Vagina (tissue), 2 donors: Measurements from ENCODE around the gene DENND2A.

ENCODE experiments used
- POLR2A ChIP-seq, 2 donors: fragments of 450-650 bp; IDR thresholded peaks; one replicate each; pipeline ENCODE4 v1.6.1; 2017; ENCODE audit warnings: antibody characterized with exemption in 2 of 2, mild to moderate bottlenecking in 2 of 2, moderate library complexity in 2 of 2
- POLR2AphosphoS5 ChIP-seq, 2 donors: sonication (generic); formaldehyde crosslinking; IDR thresholded peaks; one replicate each; pipeline ENCODE4 v1.9.0; 2017; ENCODE audit warnings: antibody characterized with exemption in 2 of 2, mild to moderate bottlenecking in 2 of 2, low read depth in 1 of 2; ENCODE audit not compliant: insufficient read depth in 1 of 2
- TF ChIP-seq, protein P1 (sequence below), 3 experiments: fragments of 450-650 bp in 2 of 3; fragments of 200-600 bp in 1 of 3; sonication (generic) in 1 of 3; IDR thresholded peaks; one replicate each; pipeline ENCODE4 v1.5.1; 2017 to 2019; ENCODE audit warnings: antibody characterized with exemption in 3 of 3, mild to moderate bottlenecking in 2 of 3, moderate library complexity in 2 of 3

DNA sequence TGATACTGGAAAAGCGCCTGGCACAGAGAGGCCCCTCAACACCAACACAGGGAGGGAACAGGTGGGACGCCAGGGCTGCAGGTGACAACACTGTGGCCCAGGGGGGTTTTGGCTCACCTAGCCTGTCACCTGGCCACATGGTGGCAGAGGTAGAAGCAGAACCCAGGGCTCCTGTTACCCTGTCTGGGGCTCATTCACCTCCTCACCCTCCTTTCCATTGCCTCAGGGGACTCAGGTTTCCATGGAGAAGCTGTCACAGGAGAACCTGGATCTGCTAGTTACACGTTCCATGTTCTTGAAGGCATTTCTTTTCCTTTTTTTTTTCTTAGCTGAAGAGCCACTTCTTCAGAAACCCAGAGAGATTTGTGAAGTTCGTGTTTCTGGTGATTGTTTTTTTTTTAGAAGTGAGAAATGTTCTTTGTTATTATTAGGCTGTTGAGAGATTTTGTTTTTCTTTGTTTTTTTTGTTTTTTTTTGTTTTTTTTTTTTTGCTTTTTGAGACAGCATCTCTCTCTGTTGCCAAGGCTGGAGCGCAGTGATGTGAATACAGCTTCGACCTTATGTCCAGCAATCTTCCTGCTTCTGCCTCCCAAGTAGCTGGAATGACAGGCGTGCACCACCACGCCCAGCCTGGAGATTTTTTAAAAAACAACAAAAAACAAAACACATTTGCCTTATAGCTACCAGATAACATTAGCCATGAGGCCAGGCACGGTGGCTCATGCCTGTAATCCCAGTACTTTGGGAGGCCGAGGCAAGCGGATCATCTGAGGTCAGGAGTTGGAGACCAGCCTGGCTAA is 16.0 kb downstream of the DENND2A start:
- TF ChIP-seq POLR2AphosphoS5 (IDR thresholded peaks at IDR 0.05; ENCODE audit: insufficient read depth in 1 of 2, low read depth in 1 of 2): no peak
- no peak for TF ChIP-seq POLR2A (IDR thresholded peaks at IDR 0.05)
- TF ChIP-seq, protein P1, sequence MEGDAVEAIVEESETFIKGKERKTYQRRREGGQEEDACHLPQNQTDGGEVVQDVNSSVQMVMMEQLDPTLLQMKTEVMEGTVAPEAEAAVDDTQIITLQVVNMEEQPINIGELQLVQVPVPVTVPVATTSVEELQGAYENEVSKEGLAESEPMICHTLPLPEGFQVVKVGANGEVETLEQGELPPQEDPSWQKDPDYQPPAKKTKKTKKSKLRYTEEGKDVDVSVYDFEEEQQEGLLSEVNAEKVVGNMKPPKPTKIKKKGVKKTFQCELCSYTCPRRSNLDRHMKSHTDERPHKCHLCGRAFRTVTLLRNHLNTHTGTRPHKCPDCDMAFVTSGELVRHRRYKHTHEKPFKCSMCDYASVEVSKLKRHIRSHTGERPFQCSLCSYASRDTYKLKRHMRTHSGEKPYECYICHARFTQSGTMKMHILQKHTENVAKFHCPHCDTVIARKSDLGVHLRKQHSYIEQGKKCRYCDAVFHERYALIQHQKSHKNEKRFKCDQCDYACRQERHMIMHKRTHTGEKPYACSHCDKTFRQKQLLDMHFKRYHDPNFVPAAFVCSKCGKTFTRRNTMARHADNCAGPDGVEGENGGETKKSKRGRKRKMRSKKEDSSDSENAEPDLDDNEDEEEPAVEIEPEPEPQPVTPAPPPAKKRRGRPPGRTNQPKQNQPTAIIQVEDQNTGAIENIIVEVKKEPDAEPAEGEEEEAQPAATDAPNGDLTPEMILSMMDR (IDR thresholded peaks at IDR 0.05): no peak
